Suppressor macrophage treated with lipopolysaccharide for 4 hours (primary cell): ENCODE data around the gene PARP6.

Source experiments
- DNase-seq: peaks from one replicate; pipeline ENCODE4 v3.0.0-alpha.2; 2020

The PARP6 gene

DNA sequence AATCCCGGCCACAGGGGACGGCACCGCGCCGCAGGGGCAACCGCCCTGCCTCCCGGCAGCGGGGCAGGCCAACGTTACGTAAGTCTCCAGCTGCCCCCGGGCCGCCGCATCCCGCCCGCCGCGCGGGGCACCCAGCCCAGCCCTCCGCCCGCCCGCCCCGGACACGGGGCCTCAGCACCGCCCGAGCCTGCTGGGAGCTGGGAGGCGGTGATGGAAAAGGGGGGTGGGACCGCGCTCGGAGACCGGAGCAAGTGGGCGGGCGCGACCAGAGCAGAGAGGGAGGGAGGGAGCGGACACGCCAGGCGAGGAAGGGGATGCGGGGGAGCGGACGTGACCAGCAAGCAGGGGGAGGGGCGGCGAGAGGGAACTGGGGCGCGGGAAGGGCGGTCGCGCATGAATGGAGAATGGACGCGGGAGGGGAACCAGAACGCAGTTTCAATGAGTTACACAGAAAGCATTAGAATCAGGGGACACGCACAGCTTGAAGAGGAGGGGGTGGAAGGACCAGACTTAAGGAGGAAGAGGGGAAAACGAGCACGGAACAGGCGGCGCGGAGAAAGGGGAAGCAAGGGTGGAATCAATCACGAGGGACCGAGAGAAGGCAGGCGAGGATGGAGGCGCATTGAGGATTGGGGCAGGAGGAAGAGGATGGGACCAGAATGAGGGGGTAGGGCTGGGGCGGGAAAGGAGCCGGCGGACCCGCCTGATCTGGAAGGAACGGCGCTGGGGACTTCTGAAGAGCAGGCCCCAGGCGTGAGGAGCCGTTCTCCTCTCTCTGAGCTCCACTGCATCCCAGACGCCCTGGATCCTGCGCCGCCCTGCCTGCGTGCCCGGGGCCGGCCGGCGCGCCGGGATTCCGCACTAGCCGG, 41.9 kb downstream of the PARP6 start:
- peak; percentile 94 for DNase-seq

DNA sequence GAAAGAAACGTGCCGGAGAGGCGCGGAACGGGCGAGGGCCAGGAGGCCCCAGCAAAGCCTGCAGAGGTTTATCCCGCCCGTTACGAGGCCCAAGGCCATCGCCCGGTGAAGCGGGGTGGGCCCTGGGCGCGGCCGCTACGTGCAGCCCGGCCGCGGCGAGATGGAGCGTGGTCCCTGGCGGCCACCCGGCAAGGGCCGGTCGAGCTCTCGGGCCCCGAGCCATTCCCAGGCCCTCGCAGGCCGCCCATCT, 42.5 kb downstream of the PARP6 start:
- DNase-seq = no peak

DNA sequence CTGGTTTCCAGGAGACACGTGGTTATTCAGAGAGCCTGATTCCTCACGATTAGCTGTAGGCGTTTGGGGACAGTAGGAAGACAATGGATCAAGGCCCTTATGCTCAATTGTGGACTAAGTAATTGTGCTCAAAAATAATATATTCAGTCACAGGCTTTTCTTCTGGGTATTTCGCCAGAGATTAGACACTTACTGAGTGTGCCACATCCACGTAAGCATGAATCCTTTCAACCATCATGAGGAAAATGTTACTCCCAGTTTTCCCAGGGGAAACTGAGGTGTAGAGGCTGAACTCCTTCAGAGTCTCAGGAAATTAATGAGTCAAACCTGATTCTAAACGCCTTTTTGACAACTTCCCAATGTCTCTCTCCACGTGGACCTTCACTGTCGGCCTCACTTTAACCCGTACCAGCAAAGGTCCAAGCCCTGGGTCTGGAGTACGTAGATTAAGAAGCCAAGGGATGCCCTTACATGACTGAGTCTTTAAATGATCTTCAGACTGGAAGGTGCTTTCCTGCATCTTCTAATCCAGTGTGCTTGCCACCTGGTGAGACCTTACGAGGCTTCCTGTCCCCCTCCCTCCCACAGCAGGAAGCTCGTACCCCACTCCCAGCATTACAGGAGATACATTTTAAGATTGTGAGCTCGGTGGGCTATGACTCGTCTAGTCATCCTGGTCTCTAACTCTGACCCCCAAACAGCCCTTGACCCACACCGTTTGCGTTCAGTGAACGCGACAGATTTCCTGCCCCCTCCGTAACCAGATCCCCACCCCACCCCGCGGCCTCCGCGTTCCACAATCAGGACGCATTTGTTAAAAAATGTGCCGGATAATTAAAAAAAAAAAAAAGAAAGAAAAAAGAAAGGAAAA, 43.0 kb downstream of the PARP6 start:
- DNase-seq = peak; percentile 59

DNA sequence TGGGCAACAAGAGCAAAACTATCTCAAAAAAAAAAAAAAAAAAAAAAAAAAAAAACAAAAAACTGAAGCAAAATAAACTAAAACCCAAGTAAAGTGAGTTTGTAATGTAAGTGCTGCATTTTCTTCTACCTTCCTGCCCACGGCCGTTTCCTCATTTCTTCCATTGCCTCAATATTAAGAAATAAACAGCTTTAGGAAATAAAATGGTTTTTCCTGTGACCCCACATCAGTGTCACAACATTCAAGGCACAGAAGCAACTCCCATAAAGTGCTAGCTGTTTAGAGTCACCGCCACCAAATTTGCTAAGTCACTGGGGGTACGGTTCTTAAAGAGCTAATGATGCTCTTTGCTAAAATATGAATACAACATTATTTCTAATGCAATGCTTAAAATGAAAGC, 44.6 kb downstream of the PARP6 start:
- DNase-seq = peak; percentile 84

DNA sequence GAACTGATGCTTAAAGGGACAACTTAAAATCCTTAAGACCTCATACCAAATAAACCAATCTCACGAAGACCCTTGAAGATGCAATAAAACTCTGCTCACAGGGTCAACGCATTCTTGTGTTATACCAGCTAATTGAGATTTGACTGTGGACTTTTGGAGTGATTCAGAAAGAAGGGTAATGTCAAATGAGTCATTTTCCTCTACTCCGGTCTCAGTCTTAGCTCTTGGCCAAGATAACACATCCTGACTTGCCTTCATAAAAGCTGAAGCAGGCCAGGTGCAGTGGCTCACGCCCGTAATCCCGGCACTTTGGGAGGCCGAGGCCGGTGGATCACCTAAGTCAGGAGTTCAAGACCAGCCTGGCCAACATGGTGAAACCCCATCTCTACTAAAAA, 45.2 kb downstream of the PARP6 start:
- DNase-seq = peak; percentile 81

DNA sequence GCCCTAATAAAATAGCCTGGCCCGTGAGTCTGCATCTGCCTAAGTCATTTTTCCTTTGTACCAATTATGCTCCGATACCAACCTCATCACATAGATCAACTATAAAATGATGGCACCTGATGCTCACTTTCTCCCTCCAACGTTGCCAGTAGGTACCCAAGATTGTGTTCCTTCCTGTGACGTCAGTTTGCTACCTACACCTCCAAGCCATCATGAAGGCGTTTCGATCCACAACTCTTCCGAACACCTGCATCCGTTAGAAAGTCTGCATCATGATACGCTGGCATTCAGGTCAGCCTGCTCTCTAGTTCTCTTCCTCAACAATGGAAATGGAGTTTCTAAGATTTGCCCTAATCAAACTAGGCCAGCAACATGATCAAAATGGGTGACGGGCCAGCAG, 49.1 kb downstream of the PARP6 start:
- no peak for DNase-seq

DNA sequence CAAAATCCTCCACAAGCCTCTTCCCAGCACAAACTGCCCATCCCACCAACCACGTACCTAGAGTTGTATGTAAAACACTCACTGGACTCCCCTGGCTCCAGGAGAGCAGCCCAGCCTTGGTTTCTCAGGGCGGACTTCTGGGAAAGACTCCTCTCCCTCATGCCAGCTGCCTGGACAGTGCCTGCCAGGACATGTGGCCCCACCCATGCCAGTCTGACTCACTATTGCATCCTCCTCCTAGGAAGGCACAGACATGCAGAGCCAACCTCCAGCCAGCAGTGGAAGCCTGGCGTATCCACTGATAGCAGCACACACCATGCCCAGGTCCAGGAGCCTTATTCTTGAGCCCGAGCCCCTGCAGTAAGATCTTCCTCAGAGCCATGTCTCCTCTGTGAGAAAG, 50.0 kb downstream of the PARP6 start:
- peak; percentile 66 for DNase-seq

DNA sequence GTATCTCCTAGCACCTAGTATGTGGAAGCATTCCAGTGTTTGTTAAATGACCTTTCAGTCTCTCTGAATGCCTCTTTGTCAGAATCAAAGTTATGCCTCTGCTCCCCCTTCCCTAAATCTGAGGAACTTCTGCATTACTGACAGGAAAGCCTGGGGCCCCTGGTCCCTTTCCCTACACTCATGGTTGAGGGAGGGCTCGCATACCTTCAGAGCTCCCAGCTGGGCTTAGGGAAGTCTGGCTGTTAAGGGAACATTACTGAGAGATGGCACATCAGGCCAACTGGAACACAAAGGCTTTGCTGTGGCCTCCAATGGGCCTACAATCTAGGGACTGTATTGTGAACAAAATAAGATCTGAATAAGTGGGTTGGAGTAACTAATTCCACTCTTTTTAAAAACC, 51.7 kb downstream of the PARP6 start:
- peak; percentile 45 for DNase-seq

DNA sequence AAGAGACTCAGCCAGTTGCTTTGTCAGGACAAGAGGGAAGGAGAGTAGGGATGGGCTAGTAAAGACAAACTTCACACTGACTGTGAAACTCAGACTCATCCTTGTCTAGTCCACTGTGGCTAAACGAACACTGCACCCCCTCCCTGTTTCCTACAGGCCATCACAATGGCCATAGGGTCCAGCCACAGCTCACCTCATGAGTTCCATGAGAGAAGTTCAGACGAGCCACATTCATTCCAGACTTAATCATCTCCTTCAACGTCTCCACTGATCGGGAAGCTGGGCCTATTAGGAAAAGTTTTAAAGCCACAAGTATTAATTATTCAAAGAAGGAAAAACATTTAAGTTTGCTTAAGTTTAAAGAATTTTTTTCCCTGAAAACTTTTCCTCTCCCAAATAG, 55.1 kb downstream of the PARP6 start:
- DNase-seq = no peak

DNA sequence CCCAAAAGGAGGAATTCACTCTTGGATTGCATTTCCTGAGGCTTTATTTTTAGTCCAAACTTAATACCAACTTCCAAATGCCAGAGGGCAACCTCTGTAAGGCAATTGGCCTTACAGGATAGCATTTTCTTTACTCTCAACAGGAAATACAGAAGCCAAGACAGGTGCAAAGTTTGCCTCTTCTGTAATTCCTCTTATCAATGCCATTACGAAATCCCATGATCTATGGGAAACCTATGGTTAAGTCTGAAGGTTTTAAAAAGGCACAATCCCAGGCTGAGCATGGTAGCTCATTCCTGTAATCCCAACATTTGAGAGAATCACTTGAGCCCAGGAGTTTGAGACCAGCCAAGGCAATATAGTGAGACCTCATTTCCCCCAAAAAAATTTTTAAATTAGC, 56.3 kb downstream of the PARP6 start:
- no peak for DNase-seq

DNA sequence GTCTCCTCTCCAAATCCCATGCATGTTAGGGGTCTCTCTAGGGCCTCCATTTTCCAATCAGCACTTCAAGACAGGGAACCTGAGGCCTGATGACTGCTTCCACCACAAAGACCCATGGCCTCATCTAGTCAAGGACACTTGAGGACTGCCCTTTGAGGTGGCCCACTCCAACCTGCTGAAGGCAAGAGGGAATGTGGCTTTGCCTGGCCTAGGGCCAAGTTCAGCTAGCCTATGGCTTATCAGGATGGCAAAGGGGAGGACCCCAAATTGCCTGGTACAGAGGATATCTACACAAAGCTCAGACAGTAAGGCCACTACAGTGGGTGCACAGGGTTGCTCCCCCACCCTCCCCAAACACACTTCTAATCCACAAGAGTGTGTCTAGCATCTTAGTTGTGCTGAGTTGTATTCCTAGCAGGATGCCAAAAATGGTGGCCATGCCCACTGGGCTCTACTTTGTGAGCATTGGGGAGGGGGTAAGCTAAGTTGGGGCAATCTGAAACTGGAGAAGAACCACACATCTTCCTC, 64.7 kb downstream of the PARP6 start:
- DNase-seq = no peak

DNA sequence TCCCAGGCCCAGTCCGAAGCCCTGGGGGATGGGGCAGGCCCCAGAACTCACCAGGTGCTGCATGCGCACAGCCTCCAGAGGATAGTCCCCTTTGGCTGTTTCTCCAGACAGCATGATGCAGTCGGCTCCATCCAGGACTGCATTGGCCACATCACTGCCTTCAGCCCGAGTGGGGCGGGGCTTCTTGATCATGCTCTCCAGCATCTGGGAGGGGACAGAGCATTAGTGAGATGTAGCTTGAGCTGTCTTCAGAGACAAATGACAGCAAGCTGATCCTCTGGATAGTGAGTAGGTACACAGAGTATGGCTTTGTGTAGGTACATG, 65.7 kb downstream of the PARP6 start:
- DNase-seq = no peak

DNA sequence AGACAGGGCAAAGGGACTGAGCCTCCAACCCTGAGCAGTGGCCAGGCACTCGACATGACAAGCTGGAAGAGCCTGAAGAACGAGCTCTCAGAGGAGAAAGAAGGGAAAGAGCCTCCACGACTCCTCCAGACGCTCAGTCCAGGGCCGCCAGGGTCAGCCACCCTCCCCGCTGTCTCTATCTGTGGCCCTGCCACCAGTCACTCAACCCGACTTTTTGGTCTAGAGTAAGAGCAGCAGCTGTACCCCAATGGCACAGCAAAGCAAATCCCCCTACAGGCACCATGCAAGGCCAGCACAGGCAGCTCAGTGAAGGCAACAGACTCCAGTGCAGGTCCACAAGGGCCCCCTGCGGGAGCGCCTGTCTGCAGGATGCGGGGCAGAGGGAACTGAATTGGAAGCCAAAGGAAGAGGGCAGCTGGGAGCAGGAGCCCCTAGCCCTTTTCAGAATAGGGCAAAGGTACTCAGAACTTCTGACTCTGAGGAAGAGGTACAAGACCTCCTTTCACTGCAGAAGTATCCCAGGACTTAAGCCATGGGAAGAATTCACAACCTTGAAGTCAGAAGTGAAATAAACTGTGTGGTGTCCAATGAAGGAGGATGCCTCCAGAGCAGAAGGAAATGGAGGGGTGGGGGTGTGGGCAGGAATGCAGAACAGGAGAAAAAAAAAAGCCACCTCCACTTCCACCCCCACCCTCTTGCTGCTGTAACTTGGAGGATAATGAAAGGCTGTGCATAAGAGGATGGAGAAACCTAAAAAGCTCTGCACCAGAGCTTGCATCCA, 66.3 kb downstream of the PARP6 start:
- DNase-seq = no peak

DNA sequence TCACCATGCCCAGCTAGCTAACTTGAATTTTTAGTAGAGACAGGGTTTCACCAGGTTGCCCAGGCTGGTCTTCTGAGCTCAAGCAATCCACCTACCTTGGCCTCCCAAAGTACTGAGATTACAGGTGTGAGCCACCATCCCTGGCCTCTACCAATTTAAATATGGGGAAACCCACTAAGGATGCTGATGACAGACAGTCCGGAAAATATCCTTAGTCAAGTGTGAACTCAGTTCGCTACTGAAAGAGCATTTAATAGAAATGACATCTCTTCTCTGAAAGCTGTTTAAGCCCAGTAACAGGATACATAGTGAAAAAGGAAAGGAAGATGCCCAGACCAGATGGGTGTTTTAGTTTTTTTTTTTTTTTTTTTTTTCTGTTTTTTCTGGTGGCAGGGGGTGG, 67.1 kb downstream of the PARP6 start:
- no peak for DNase-seq

DNA sequence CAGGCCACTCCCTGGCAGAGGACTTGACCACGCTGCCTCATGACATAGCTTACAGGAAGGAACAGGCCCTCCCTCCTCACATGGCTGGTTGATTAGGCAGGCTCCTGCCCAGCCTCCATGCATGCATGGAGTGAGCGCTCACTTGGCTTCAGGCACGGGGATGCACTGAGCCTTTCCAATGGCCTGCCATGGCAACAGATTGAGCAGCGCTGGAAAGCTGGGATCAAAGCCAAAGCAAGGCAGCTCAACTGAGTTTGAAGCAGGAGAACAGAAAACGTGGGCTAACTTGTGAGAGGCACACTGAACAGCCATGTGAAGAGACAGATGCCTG, 68.9 kb downstream of the PARP6 start:
- no peak for DNase-seq

DNA sequence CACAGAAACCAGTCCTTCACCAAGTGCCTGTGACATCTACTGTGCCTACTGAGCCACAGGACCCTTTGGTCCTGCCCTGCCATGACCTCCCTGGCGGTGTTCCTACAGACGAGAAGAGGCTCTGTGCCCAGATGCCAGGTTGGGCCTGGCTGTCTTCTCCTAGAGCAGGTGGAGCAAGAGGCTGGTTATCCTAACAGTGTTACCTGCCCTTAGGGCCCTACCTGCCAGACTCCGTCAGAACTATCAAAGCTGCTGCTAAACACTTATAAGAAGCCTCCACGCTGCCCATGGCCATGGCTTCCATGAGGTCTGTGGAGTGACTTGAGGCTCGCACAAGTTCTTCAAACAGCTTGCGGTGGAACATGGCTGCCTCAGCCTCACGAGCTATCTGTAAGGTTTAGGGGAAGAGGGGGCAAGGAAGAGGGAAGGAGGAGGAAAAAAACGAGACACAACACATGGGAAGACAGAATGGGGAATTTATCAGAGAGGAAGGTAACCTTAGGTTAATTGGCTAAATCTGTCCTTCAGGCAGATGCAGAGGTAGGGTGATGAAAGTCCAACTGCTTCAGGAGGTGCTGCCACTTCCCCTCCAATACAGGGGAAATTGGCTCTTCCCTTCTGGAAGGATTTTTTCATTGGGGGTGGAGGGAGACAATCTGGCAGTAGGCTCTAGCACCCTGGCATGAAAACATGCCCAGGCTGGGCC, 69.4 kb downstream of the PARP6 start:
- DNase-seq = no peak

DNA sequence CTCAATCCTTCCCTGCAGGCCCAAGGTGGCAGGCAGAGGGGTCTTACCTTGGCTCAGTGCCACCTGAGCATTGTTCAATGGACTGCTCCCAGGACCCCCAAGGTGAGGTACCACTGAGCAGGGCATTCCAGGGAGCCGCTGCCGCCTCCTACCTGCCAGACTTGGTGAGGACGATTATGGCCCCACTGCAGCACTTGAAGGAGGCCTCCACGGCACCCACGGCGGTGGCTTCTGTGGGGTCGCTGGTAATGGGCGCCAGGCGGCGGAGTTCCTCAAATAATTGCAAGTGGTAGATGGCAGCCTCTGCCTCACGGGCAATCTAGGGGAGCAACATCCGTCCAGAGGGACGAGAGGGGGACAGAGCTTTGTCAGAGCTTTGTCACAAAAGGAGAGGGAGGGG, 70.1 kb downstream of the PARP6 start:
- DNase-seq = no peak

DNA sequence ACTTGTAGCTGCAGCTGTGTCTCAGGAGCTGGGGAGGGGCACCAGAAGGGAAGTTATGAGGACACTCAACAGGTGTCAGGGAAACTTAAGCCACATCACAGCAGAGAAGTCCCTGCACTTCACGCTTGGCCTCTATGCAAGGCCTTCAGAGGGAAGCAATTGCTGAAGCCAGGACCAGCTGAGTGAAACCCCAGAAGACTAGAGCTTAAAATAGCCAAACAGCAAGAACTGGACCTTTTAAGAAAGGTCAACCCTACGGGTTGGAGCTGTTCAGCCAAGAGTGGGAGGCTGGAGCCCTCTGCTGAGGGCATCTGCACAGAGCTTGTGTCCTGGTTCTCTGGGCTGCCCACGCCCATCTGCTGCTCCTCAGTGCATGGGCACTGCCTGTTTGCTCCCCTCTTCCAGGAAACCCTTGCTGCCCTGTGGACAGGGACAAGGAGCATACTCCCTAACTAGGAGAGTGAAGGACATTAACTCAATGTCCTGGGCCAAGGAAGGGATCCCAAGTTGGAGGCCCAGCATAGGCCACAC, 70.9 kb downstream of the PARP6 start:
- DNase-seq = no peak

DNA sequence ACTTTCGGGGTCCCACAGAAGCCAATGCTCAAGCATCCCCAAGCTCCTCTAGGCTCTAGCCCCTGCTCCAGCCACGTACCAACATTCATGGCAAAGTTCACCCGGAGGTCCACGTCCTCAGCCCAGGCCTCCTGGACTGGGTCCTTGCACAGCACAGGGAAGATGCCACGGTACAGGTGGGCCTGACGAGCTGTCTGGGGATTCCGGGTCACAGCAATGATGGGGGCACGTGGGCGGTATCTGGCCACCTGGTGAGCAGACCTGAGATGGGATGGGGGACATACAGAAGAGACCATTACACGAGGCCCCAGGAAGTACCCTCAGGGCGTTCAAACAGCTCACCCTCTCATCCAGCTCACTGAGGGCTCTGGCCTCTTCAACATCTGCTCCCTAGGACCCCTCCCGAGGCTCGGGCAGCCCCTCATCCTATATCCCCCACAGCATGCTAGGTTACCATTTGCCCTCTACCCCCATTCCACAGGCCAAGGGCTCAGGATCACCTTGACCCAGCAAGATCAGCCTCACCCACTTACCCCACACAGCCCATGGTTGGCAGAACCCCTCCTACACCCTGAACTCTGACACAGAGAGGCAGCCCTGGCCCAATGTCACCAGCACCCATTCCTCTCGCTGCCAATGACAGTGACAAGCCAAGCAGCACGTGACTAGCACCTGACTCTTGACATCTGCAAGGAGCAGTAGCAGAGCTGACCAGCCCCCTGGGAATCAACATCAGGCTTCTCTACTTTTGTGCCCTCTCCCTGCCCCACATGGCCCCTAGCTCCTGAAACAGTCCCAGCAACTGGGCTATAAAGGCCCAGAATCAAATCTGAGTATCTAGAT, 71.7 kb downstream of the PARP6 start:
- DNase-seq = no peak

DNA sequence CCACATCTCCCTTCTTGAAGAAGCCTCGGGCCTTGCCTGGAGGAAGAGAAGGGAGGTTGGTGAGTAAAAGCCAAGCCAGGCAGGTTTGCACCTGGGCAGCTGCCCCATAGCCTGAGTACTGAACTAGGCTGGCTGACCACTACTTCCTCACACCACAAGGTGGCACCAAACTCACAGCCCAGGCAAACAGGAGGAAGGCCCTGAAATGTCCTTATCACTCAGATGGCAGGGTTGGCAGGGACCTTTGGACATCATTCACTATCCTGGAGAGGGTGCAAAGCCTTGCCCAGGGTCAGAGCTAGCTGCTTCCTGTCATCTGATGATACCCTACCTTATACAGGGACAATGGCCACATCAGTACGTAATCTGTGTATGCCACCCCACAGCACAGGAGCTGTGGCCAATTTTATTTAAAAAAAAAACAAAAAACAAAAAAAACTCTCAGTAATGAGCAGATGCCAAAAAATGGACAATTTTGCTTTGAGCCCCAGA, 72.6 kb downstream of the PARP6 start:
- peak; percentile 73 for DNase-seq

DNA sequence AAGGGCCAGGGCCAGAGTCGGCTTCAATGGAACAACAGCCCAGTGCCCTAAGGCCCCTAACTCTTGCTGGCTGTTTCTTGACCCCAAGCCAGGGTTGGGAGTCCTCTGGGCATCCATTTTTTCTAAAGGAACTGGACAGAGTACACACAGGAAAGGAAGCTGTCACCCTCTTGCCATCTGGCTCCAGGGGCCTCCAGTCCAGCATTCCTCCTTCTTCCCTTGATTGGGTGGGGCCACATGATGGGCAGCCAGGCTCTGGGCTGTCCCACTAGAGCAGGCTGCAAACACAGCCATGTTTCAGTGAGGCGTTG, 73.2 kb downstream of the PARP6 start:
- DNase-seq = no peak
